Mesendoderm (in vitro differentiated cells): ENCODE data around the gene BUB1B.

Experiments
- DNase-seq: peaks from one replicate; pipeline ENCODE4 v3.0.0; 2013
- H2AK5ac ChIP-seq: 2 replicates; pipeline ENCODE4 v1.6.1; 2013; ENCODE audit warnings: low read length, inconsistent platforms
- H2BK120ac ChIP-seq: 2 replicates; pipeline ENCODE4 v1.6.1; 2013; ENCODE audit warnings: low read depth, mild to moderate bottlenecking, low read length, moderate library complexity, mixed read lengths
- H2BK15ac ChIP-seq: replicated peaks from 2 replicates; pipeline ENCODE4 v1.6.1; 2013; ENCODE audit warnings: low read depth, mild to moderate bottlenecking, moderate library complexity
- H2BK5ac ChIP-seq: 2 replicates; pipeline ENCODE4 v1.6.1; 2013; ENCODE audit warnings: low read length, inconsistent platforms
- H3K18ac ChIP-seq: 2 replicates; pipeline ENCODE4 v1.6.1; 2013; ENCODE audit warnings: mild to moderate bottlenecking, low read length, mixed read lengths
- H3K23ac ChIP-seq: one replicate; pipeline ENCODE4 v1.6.1; 2013; ENCODE audit warnings: low read length
- H3K27ac ChIP-seq: 2 replicates; pipeline ENCODE4 v1.5.1; 2013; ENCODE audit warnings: low read depth, mild to moderate bottlenecking, inconsistent platforms, low read length, moderate library complexity
- H3K27me3 ChIP-seq: 2 replicates; pipeline ENCODE4 v1.6.1; 2013; ENCODE audit warnings: low read length, control low read depth, mild to moderate bottlenecking, inconsistent platforms; ENCODE audit not compliant: insufficient read depth, poor library complexity
- H3K36me3 ChIP-seq: 2 replicates; pipeline ENCODE4 v1.6.1; 2013; ENCODE audit warnings: low read length, inconsistent platforms; ENCODE audit not compliant: control insufficient read depth, insufficient read depth
- H3K4ac ChIP-seq: one replicate; pipeline ENCODE4 v1.6.1; 2013; ENCODE audit warnings: low read depth, mild to moderate bottlenecking, low read length, moderate library complexity
- H3K4me1 ChIP-seq: 2 replicates; pipeline ENCODE4 v1.6.1; 2013; ENCODE audit warnings: low read depth, low read length, inconsistent platforms; ENCODE audit not compliant: control insufficient read depth
- H3K4me2 ChIP-seq: 2 replicates; pipeline ENCODE4 v1.6.1; 2013; ENCODE audit warnings: low read length
- H3K4me3 ChIP-seq: 2 replicates; pipeline ENCODE4 v1.5.1; 2013; ENCODE audit warnings: mild to moderate bottlenecking, low read length
- H3K56ac ChIP-seq: one replicate; pipeline ENCODE4 v1.6.1; 2013; ENCODE audit warnings: low read length
- H3K79me1 ChIP-seq: 2 replicates; pipeline ENCODE4 v1.6.1; 2013; ENCODE audit warnings: low read length, inconsistent platforms
- H3K79me2 ChIP-seq: 2 replicates; pipeline ENCODE4 v1.6.1; 2013; ENCODE audit warnings: mild to moderate bottlenecking, low read length; ENCODE audit not compliant: control insufficient read depth, insufficient read depth
- H3K9ac ChIP-seq: 2 replicates; pipeline ENCODE4 v1.6.1; 2013; ENCODE audit warnings: low read length, inconsistent platforms
- H4K5ac ChIP-seq: one replicate; pipeline ENCODE4 v1.6.1; 2013; ENCODE audit warnings: low read length
- H4K8ac ChIP-seq: one replicate; pipeline ENCODE4 v1.6.1; 2013; ENCODE audit warnings: low read depth, mild to moderate bottlenecking, control low read depth, low read length, moderate library complexity
- WGBS: extraction: QIAGEN DNeasy Blood & Tissue Kit; methylation state at CpG from one replicate; pipeline ENCODE4 v1.1.7; 2013; ENCODE audit warnings: low lambda C conversion rate, missing lambda C conversion rate; ENCODE audit not compliant: insufficient coverage; ENCODE audit errors: extremely low coverage; 5-methylcytosine and 5-hydroxymethylcytosine counted together

BUB1B gene

DNA sequence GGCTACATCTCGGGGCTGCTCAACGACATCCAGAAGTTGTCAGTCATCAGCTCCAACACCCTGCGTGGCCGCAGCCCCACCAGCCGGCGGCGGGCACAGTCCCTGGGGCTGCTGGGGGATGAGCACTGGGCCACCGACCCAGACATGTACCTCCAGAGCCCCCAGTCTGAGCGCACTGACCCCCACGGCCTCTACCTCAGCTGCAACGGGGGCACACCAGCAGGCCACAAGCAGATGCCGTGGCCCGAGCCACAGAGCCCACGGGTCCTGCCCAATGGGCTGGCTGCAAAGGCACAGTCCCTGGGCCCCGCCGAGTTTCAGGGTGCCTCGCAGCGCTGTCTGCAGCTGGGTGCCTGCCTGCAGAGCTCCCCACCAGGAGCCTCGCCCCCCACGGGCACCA lies 105.0 kb downstream of the BUB1B start:
- Histone ChIP-seq H3K36me3 (no peaks in the 10 kb centered on the region), H4K5ac (no peak overlapping the region), H4K8ac (no peak overlapping the region), H3K4me3 (no peak overlapping the region), H2BK5ac (no peak overlapping the region), H3K27ac (no peak overlapping the region), H3K56ac (no peak overlapping the region), H3K79me1 (no peaks in the 10 kb centered on the region), H2BK120ac (no peak overlapping the region), H3K23ac (no peak overlapping the region), H3K4me1 (no peaks in the 10 kb centered on the region), H3K79me2 (no peaks in the 10 kb centered on the region), H3K4me2 (no peak overlapping the region), H2BK15ac (no peak overlapping the region), H3K18ac (no peak overlapping the region), H3K9ac (no peak overlapping the region), H3K27me3 (no peaks in the 10 kb centered on the region), H3K4ac (no peak overlapping the region), H2AK5ac (no peak overlapping the region)
- no CpG with 5 or more reads among the region's 20 CpGs for WGBS
- no peak for DNase-seq

DNA sequence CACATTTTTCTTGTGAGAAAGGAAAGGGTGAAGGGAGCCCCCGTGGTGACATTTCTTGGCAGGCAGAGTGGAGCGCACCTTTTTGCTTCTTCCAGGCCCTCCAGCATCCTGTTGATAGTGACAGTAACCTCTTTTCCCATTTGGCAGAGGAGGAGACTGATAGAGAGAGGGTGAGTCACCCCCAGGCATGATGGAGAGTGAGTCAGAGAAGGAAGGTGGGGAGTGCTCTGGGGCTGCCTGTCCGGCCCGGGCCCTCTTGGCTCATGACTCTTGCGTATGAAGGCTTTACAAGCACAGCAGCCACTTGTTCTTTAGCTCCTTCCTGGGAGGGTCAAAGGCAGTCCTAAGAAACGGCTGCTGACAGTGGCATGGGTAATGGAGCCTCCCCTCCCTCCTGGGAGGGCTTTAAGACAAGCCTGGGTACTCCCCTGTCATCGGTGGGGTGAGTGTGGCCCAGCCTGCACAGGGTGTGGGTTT lies 106.0 kb downstream of the BUB1B start:
- Histone ChIP-seq H2BK15ac (no peak overlapping the region), H2BK5ac (no peak overlapping the region)
- WGBS: no CpG with 5 or more reads among the region's 7 CpGs

GRCh38 chr15:40267670-40268069 lies 106.8 kb downstream of the BUB1B start:
- no peak overlapping the region for H2BK5ac ChIP-seq
- H2AK5ac ChIP-seq: no peak overlapping the region
- H3K9ac ChIP-seq: no peak overlapping the region
- no peaks in the 10 kb centered on the region for H3K79me1 ChIP-seq
- no peak overlapping the region for H2BK120ac ChIP-seq
- no peaks in the 10 kb centered on the region for H3K4me1 ChIP-seq
- H3K27ac ChIP-seq: no peak overlapping the region
- H3K4ac ChIP-seq: no peak overlapping the region
- no peak overlapping the region for H3K4me2 ChIP-seq
- no peak overlapping the region for H3K23ac ChIP-seq
- no CpG with 5 or more reads among the region's 4 CpGs for WGBS
- no peaks in the 10 kb centered on the region for H3K79me2 ChIP-seq
- no peaks in the 10 kb centered on the region for H3K27me3 ChIP-seq
- H3K4me3 ChIP-seq: no peak overlapping the region
- no peak overlapping the region for H4K8ac ChIP-seq
- no peak overlapping the region for H3K18ac ChIP-seq
- no peaks in the 10 kb centered on the region for H3K36me3 ChIP-seq
- DNase-seq: no peak
- no peak overlapping the region for H4K5ac ChIP-seq
- no peak overlapping the region for H2BK15ac ChIP-seq
- H3K56ac ChIP-seq: no peak overlapping the region

More for the DNA sequence above, 106.0 kb downstream of the BUB1B start:
- Histone ChIP-seq H3K4me2 (no peak overlapping the region), H4K8ac (no peak overlapping the region), H3K23ac (no peak overlapping the region), H3K27me3 (no peaks in the 10 kb centered on the region), H2BK120ac (no peak overlapping the region), H2AK5ac (no peak overlapping the region), H3K27ac (no peak overlapping the region), H3K9ac (no peak overlapping the region), H4K5ac (no peak overlapping the region), H3K56ac (no peak overlapping the region), H3K79me1 (no peaks in the 10 kb centered on the region), H3K18ac (no peak overlapping the region), H3K79me2 (no peaks in the 10 kb centered on the region), H3K4me3 (no peak overlapping the region), H3K36me3 (no peaks in the 10 kb centered on the region), H3K4me1 (no peaks in the 10 kb centered on the region), H3K4ac (no peak overlapping the region)
- peak; percentile 71 for DNase-seq

DNA sequence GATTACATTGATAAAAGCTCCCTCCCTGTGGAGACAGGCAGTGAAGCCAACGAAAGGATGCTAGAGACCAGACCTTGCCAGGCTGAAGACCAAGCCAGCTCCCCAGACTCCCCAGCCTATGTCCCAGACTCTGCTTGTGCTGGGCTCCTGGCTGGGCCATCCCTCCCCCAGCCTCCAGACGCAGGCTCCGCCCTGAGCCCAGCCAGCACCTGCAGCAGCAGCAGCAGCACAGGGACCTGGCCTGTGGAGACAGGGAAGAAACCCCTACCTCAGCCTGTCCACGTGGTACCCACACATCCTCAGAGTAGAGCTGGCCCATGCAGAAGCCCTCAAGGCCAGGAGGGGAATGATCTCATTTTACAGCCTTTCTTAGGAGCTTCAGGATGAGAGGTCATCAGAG lies 108.7 kb downstream of the BUB1B start:
- H3K4ac ChIP-seq: no peak overlapping the region
- no peak overlapping the region for H3K56ac ChIP-seq
- H3K27ac ChIP-seq: no peak overlapping the region
- H3K4me1 ChIP-seq: no peaks in the 10 kb centered on the region
- H3K4me2 ChIP-seq: no peak overlapping the region
- H3K4me3 ChIP-seq: no peak overlapping the region
- DNase-seq: no peak
- WGBS: no CpG with 5 or more reads among the region's 4 CpGs
- no peaks in the 10 kb centered on the region for H3K36me3 ChIP-seq
- H3K18ac ChIP-seq: no peak overlapping the region
- no peaks in the 10 kb centered on the region for H3K79me1 ChIP-seq
- H3K9ac ChIP-seq: no peak overlapping the region
- no peak overlapping the region for H2BK120ac ChIP-seq
- H4K8ac ChIP-seq: no peak overlapping the region
- H2BK15ac ChIP-seq: no peak overlapping the region
- H4K5ac ChIP-seq: no peak overlapping the region
- no peak overlapping the region for H2AK5ac ChIP-seq
- H3K23ac ChIP-seq: no peak overlapping the region
- no peak overlapping the region for H2BK5ac ChIP-seq
- no peaks in the 10 kb centered on the region for H3K79me2 ChIP-seq
- no peaks in the 10 kb centered on the region for H3K27me3 ChIP-seq

DNA sequence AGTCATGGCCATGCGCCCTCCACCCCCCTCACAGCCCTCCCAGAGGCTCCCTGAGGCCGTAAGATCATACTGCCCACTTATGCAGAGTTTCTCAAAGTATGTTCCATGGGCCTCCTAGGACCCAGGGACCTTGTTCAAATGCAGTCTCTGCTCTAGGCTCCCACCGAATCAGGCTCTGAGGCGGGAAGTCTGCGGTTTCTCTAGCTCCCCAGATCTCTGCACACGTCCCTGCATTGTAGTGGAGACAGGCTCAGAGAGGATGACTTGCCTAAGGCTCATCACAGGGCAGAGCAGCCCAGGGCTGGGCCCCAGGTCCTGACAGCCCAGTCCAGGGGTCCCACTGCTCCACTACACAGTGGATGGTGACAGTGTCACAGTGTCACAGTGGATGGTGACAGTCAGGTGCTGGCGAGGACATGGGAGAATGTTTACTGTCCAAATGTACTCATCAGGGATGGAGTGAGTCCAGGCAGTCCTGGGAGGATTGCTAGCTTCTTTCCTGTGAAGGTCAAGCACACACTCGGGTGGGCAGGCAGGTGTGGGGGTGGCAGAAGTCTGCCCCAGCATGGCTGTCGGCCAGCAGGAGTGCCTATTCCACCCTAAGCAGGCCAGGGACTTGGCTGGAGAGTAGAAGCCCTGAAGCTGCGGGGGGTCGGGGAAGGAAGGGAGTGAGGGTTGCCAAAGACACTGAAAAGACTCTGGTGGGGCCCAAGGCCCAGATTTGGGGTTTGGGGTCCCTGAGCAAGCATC lies 109.6 kb downstream of the BUB1B start:
- H3K56ac ChIP-seq: no peak overlapping the region
- H2BK15ac ChIP-seq: no peak overlapping the region
- no peak overlapping the region for H3K9ac ChIP-seq
- no peak overlapping the region for H3K27ac ChIP-seq
- no peak overlapping the region for H3K4me2 ChIP-seq
- no peak overlapping the region for H4K5ac ChIP-seq
- H2AK5ac ChIP-seq: no peak overlapping the region
- no peak overlapping the region for H2BK120ac ChIP-seq
- no peaks in the 10 kb centered on the region for H3K36me3 ChIP-seq
- no peaks in the 10 kb centered on the region for H3K4me1 ChIP-seq
- no peak overlapping the region for H3K18ac ChIP-seq
- no peaks in the 10 kb centered on the region for H3K79me2 ChIP-seq
- H3K23ac ChIP-seq: no peak overlapping the region
- no peaks in the 10 kb centered on the region for H3K27me3 ChIP-seq
- H3K4me3 ChIP-seq: no peak overlapping the region
- DNase-seq: no peak
- no peaks in the 10 kb centered on the region for H3K79me1 ChIP-seq
- no peak overlapping the region for H3K4ac ChIP-seq
- no CpG with 5 or more reads among the region's 11 CpGs for WGBS
- no peak overlapping the region for H4K8ac ChIP-seq
- no peak overlapping the region for H2BK5ac ChIP-seq
